EL (cell line): ENCODE data around the gene PFN4.
"Not testable (repeated sequence)": the region's sequence is repeated elsewhere in the genome, so short reads cannot be mapped to it uniquely, and the experiment has no call there.

Experiments used
- DNase-seq: peaks from one replicate; pipeline ENCODE4 v3.0.0-alpha.2; 2016

PFN4 gene

DNA sequence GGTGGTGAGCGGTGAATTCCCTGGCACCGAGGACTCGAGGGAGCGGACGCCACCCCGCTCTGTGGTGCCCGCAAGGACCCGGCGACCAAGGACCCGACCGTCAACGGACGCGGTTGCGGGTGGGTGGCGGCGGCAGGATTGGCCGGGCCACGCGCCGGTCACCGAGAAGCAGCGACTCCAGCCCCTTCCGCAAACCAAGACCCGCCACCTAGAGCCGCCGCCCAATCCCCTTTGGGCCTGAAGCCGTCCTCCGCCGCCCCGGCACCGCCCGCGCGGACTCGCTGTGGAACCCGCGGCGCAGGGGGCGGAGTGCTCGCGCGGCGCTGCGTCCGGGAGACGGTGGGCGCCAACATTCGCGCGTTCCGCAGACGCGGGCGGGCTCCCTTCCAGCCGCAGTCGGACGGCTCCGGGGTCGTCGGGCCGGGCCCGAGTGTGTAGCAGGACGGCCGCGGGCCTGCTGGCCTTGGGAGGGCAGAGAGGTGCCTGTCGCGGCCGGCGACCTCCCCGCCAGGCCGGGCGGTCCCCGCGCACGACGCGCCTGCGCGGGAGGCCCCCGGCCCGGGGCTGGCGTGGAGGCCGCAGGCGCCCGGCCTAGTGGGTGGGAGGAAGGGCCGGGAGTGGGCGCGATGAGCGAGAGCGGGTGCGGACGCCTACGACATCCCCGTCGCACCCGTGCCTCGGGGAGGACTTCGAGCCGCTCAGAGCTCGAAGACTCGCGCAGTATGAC, at the start of gene PFN4, which contains the start of gene FAM228B:
PFN4 (minus strand) TSS at position 140 of the 727 bp plus-strand sequence. CDS start 799 bp downstream, outside the sequence.
FAM228B (plus strand) TSS at position 275 of the 727 bp plus-strand sequence. CDS start 893 bp downstream, outside the sequence.
- peak; percentile 85 for DNase-seq

GRCh38 chr2:24169023-24169422, 45.9 kb upstream of the PFN4 start:
- DNase-seq: no peak

GRCh38 chr2:24164416-24164973, 41.4 kb upstream of the PFN4 start:
- peak; percentile 18 for DNase-seq

DNA sequence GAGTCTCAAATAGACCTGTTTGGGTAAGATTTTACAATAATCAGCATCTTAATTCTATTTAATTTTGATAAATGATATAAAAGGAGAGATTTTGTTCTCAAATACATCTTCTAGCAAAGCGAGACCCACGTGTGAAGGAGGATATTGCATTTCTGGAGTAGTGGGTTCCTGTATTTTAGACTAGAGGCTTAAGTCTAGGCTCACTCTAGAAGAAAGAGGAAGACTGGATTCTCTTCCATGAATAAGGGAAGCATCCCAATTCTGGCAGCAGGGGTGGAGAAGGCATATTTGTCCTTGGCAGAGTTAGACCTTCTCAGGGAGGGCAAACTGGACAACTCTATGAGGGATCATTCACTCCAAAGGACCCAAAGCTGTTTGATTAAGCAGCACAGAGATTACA, 40.5 kb upstream of the PFN4 start:
- no peak for DNase-seq

DNA sequence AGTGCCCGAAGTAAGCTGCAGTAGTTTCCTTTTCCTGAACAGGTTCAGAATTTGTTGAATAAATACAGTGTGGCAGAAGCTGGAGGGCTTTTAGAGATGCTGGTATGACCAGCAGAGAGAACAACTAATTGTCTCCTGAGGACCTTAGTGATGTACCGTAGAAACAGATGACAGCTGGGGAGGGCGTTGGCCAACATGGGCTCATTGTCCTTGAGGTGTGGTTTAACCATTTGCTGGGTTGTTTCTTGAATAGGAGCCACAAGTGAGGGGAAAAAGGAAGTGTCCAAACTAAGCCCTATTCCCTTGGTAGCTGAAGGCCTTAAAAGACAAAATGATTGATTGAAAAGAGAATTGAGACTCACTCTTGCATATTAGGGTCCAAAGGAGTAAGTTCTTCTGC, 40.1 kb upstream of the PFN4 start:
- no peak for DNase-seq

- DNase-seq: no peak
These were observed 39.4 kb upstream of the PFN4 start for GRCh38 chr2:24162494-24162893.

GRCh38 chr2:24160761-24161160, 37.6 kb upstream of the PFN4 start:
- no peak for DNase-seq

- DNase-seq: no peak
These were observed 36.6 kb upstream of the PFN4 start for GRCh38 chr2:24159708-24160107.

- no peak for DNase-seq
These were observed 35.0 kb upstream of the PFN4 start for GRCh38 chr2:24158131-24158530.

DNA sequence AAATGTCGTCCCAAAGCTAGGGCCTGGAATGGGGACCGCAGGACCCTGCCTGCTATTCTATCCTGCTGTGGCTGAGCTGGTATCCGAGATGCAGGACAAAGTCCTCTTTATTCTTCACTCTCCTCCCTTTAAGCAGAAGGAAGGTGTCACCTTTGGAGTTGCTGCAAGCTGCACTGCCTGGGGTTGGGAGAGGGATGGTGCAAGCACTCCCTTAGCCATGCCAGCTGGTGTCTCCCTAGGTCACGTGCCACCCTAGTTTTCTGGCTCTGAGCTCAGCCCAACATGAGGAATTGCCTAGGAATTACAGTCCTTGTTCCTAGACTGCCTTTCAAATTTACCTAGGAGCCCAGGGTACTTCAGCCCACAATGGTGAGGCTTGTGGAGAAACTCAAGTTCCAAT, 30.3 kb upstream of the PFN4 start:
- DNase-seq: no peak

GRCh38 chr2:24152413-24153197, 29.5 kb upstream of the PFN4 start:
- no peak for DNase-seq

- no peak for DNase-seq
These were observed 24.2 kb upstream of the PFN4 start for GRCh38 chr2:24147364-24147763.

GRCh38 chr2:24140305-24140704, 17.2 kb upstream of the PFN4 start:
- not testable (repeated sequence) for DNase-seq

DNA sequence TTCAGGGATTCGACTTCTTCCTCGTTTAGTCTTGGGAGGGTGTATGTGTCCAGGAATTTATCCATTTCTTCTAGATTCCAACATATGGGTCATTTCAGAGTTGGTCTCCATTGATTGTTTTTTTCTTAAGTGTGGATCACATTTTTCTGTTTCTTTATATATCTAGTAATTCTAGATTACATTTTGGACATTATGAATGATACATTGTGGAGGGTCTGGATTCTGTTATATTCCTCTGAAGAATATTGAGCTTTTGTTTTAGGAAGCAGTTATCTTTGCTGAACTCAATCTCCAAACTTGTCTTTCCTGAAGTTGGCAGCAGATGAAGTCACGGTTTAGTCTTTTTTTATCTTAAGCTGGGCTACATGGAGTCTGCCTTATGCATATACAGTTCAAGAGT, 9.4 kb upstream of the PFN4 start:
- no peak for DNase-seq

DNA sequence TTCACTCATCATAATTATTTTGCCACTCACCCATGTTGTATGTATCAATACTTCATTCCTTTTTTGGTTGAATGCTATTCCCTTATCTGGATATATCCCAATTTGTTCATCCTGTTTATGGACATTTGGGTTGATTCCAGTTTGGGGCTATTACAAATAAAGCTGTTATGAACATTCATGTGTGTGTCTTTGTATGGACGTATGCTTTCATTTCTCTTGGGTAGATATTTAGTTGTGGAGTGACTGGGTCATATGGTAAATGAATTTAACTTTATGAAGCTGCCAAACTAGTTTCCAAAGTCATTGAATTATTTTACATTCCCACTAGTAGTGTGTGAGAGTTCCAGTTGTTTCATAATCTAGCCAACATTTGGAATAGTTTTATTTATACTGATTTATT, 2.8 kb upstream of the PFN4 start:
- DNase-seq: no peak

DNA sequence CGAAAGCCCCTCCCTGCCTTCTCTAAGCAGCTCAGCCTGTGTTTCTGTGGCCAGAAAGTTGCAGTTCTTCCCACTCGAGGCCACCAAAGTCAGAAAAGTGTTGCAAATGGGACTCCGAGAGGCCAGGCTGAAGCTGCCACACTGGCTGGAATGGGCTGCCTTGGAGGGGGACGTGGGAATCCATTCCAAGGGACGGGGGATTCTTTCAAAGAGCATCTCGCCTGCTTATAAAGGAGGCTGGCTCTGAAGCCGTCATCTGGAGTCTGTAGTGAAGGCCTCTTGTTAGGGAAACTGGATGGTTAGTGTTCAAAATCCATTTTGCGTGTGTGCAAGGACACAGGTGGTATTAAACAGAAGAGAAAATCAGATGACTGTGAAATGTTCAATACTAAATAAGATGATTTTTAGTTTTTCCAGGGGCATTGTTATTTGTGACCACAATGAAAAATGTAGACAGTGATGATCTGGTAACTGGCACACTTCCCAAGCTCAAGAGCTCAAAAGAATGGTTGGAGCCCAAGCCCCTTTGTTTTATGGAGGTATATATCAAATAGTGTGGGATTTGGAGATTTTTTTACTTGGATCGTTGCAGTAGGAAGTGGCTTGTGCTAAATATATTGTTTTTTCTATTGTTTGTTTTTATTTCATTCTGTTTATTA, 917 bp upstream of the PFN4 start:
- DNase-seq: peak; percentile 31

GRCh38 chr2:24122366-24123194, 554 bp downstream of the PFN4 start:
- DNase-seq: no peak

- no peak for DNase-seq
These were observed 1.7 kb downstream of the PFN4 start for GRCh38 chr2:24121469-24121868.

- no peak for DNase-seq
These were observed 2.1 kb downstream of the PFN4 start for GRCh38 chr2:24121066-24121465.

DNA sequence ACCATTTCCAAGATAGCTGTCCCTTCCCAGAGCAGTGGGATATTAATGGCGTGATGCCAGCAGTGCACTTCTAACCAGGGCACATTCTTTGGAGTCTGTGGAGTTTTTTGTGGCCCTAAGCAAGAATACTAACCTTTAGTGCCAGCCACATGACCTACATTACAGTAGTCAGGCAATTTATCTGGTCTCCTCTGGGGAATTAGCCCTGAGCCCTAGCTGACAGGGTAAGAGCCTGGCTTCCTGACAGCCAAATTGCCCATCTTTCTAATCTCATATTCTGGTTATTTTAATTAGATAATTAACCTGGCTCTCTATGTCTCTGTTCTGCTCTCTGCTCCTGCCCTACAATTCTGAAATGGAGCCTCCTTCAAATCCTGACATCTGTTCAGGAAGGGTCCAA, 5.2 kb downstream of the PFN4 start:
- no peak for DNase-seq

- peak; percentile 37 for DNase-seq
These were observed 8.1 kb downstream of the PFN4 start for GRCh38 chr2:24115057-24115456.

DNA sequence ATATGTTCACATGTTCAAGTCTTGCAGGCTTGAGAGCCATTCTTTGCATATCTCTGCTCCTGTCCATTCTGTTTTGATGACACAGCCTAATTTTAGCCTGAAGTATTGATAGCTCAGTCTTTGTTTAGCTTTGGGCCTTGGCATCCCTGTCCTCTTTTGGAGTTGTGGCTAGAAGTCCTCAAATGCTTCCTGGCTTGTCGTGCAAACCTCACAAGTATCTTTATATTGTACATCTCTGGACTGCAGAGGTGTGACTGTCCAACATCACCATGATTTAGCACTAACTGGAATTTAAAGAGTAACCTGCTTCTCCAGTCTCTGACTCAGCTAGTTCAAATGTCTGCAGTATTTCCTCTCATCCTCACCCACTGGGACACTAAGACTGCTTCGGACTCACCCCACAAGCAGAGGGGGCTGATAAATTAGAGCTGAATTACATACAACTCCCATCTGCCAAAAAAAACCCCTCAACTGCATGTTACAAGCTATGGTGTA, 11.7 kb downstream of the PFN4 start:
- DNase-seq: peak; percentile 9
